Neural cell (in vitro differentiated cells): Measurements from ENCODE around the gene MED19.

Source experiments
- CTCF ChIP-seq: fragments of 450-650 bp; IDR thresholded peaks from 2 replicates; pipeline ENCODE4 v1.5.1; 2014; ENCODE audit warnings: antibody characterized with exemption, mild to moderate bottlenecking, moderate library complexity; ENCODE audit not compliant: poor library complexity, severe bottlenecking
- EZH2 ChIP-seq: fragments of 200-600, 300-800 bp; shearing (Covaris generic), sonication (generic); IDR thresholded peaks from 2 replicates; pipeline ENCODE4 v1.6.1; 2014; ENCODE audit warnings: antibody characterized with exemption, low read length, borderline replicate concordance, mild to moderate bottlenecking; ENCODE audit not compliant: insufficient read depth, poor library complexity, severe bottlenecking
- MXI1 ChIP-seq: fragments of 450-650 bp; conservative IDR thresholded peaks from 2 replicates; pipeline ENCODE4 v1.6.1; 2014; ENCODE audit warnings: antibody characterized with exemption, mild to moderate bottlenecking; ENCODE audit not compliant: poor library complexity, severe bottlenecking

- TF ChIP-seq MXI1 (no peak), CTCF (no peak), EZH2 (no peak)
Measured at GRCh38 chr11:57663975-57664374, 48.0 kb downstream of the MED19 start.
